ENCODE data around the gene ABCC6. TPM values are rescaled to one million over a fixed set of nuclear protein-coding genes. Genes with fewer than 3 reads are reported as not detected.

ABCC6 gene
- total RNA-seq, 2 donors from 2014 or later: 10.4 to 14.5 TPM

DNA sequence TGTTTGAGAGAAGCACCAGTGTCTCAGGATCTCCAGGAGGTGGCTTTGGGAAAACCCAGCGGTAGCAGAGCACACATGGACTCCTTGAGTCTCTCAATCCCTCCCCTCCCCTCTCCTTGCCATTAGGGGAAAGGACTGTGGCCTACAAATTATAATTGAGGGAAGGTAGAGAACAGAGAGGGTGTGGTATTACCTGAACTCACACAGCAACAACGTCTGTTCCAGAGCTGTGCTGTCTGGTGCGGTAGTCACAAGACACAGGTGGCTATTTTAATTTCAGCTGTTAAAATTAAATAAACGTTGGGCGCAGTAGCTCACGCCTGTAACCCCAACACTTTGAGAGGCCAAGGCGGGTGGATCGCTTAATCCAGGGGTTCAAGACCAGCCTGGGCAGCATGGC is 110.2 kb downstream of the ABCC6 start:
- Histone ChIP-seq H3K4me3 (no peak overlapping the region), H3K9me3 (no peaks in the 10 kb centered on the region), H3K27me3 (no peaks in the 10 kb centered on the region), H3K9ac (ENCODE audit: low read depth in 2 of 2, low read length in 2 of 2) (no peak overlapping the region), H3K27ac (no peak overlapping the region), H3K36me3 (peaks cover 22% of the 10 kb centered on the region), H3K4me1 (no peaks in the 10 kb centered on the region)
- no peak for DNase-seq
- intact Hi-C loops (cut with DNase I): no loop called here
- TF ChIP-seq, protein P1, sequence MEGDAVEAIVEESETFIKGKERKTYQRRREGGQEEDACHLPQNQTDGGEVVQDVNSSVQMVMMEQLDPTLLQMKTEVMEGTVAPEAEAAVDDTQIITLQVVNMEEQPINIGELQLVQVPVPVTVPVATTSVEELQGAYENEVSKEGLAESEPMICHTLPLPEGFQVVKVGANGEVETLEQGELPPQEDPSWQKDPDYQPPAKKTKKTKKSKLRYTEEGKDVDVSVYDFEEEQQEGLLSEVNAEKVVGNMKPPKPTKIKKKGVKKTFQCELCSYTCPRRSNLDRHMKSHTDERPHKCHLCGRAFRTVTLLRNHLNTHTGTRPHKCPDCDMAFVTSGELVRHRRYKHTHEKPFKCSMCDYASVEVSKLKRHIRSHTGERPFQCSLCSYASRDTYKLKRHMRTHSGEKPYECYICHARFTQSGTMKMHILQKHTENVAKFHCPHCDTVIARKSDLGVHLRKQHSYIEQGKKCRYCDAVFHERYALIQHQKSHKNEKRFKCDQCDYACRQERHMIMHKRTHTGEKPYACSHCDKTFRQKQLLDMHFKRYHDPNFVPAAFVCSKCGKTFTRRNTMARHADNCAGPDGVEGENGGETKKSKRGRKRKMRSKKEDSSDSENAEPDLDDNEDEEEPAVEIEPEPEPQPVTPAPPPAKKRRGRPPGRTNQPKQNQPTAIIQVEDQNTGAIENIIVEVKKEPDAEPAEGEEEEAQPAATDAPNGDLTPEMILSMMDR (IDR thresholded peaks at IDR 0.05): no peak

DNA sequence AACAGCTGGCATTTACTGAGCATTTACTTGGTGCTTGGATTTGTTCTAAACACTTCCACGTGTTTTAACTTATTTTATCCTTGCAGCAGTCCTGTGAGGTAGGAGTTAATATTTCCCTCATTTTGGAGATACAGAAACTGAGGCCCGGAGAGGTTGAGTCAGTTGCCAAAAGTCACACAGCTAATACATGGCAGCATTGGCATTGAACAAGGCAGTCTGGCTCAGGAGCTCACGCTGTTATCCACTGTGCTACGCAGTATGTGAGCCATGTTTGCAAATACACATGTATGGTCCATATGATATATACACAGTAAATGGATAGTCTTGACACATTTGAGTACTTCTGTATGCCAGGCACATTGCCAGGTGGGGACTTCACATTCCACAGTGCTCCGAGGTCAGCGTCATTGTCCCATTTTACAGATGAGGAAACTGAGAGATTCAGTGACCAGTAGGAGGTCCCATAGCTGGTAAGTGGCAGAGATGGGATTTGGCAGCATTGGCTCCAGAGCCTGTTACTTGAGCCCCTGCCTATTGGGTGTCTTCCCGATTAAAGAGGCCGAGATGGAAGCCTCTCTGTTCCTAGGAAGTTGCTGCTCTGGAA is 110.7 kb downstream of the ABCC6 start:
- Histone ChIP-seq H3K27ac (no peak overlapping the region), H3K27me3 (no peaks in the 10 kb centered on the region), H3K4me1 (no peaks in the 10 kb centered on the region), H3K9me3 (no peaks in the 10 kb centered on the region), H3K36me3 (peaks cover 22% of the 10 kb centered on the region), H3K9ac (ENCODE audit: low read depth in 2 of 2, low read length in 2 of 2) (no peak overlapping the region), H3K4me3 (no peak overlapping the region)
- intact Hi-C loops (cut with DNase I): no loop called here
- TF ChIP-seq, protein P1 (IDR thresholded peaks at IDR 0.05): no peak
- no peak for DNase-seq

DNA sequence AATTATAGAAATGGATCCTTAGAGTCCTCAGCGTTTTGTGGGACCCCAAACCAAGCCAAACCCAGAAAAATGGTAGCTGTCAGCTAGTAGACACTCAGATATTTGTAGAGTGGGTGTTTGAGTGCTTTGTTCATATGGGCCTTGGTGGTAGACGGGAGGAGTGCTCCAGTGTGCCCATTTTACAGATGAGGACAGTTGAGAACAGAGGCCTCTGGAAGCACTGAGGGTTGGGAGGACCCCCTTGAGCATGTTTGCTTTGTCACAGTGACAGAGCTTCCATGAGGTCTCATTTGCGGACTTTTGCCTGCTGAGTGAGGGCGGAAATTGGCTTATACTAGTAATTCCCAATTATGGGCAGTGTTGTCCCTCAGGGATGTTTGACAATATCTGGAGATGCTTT is 111.7 kb downstream of the ABCC6 start:
- peaks cover 13% of the 10 kb centered on the region for H3K36me3 ChIP-seq

DNA sequence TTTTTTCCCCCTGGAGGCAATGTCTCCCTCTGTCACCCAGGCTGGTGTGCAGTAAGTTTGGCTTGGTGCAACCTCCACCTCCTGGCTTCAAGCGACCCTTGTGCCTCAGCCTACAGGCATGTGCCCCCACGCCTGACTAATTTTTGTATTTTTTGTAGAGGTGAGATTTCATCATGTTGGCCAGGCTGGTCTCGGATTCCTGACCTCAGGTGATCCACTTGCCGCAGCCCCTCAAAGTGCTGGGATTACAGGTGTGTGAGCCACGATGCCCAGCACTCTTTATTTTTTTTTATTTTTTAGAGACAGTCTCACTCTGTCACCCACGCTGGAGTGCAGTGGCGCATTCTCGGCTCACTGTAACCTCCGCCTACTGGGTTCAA is 113.2 kb downstream of the ABCC6 start:
- no peaks in the 10 kb centered on the region for H3K9me3 ChIP-seq
- no peak for DNase-seq
- no peaks in the 10 kb centered on the region for H3K27me3 ChIP-seq
- no peaks in the 10 kb centered on the region for H3K4me1 ChIP-seq
- no peak overlapping the region for H3K4me3 ChIP-seq
- H3K36me3 ChIP-seq: peaks cover 9% of the 10 kb centered on the region
- intact Hi-C loops (cut with DNase I): no loop called here
- H3K27ac ChIP-seq: no peak overlapping the region
- TF ChIP-seq, protein P1 (IDR thresholded peaks at IDR 0.05): no peak
- no peak overlapping the region for H3K9ac ChIP-seq (ENCODE audit: low read depth in 2 of 2, low read length in 2 of 2)

More for the DNA sequence above, 111.7 kb downstream of the ABCC6 start:
- Histone ChIP-seq H3K9ac (ENCODE audit: low read depth in 2 of 2, low read length in 2 of 2) (no peak overlapping the region), H3K27me3 (no peaks in the 10 kb centered on the region), H3K27ac (no peak overlapping the region), H3K4me1 (no peaks in the 10 kb centered on the region), H3K4me3 (no peak overlapping the region), H3K9me3 (no peaks in the 10 kb centered on the region)
- TF ChIP-seq, protein P1 (IDR thresholded peaks at IDR 0.05): no peak
- no peak for DNase-seq
- intact Hi-C loops (cut with DNase I): no loop called here

DNA sequence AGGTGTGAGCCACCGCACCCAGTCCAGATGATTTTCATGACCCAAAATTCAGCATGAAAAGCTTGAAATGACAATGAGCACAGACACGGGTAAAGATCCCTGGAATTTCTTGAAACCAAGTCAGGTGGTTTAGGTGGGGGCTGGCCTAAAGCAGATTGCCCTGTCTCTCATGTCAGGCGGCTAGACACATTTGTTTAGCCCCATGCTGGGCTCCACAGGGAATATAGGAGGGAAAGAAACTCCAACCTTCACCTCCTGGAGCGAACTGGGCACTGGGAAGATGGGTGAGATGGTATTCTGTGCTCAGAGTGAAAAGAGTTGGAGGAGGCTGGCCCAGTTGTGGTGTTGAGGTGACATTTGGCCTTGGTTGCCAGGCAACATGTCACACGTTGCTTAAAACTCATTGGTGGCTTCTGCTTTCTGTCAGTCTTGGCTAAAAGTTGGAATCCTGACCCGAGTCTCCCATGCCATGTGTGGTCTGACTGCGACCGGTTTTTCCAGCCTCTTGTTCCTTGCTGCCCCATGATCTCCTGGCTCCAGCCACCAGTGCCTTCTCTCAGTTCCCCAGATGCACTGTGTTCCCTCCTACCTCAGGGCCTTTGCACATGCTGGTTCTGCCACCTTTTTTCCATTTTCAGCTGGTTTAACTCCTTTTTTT is 113.7 kb downstream of the ABCC6 start:
- DNase-seq: no peak
- Histone ChIP-seq H3K27me3 (no peaks in the 10 kb centered on the region), H3K9me3 (no peaks in the 10 kb centered on the region), H3K36me3 (peaks cover 9% of the 10 kb centered on the region), H3K9ac (ENCODE audit: low read depth in 2 of 2, low read length in 2 of 2) (no peak overlapping the region), H3K4me3 (no peak overlapping the region), H3K4me1 (no peaks in the 10 kb centered on the region), H3K27ac (no peak overlapping the region)
- TF ChIP-seq, protein P1 (IDR thresholded peaks at IDR 0.05): no peak
- intact Hi-C loops (cut with DNase I): no loop called here

Data from colonic mucosa (tissue), 4 donors.